Measurements from ENCODE around the gene NR2C2AP. TPM values are rescaled to one million over a fixed set of nuclear protein-coding genes. Genes with fewer than 3 reads are reported as not detected.

The NR2C2AP gene
- 3.4 and 17.8 TPM in 2 replicates for total RNA-seq (ENCODE audit: low replicate concordance)

- no peak for TF ChIP-seq CTCF (IDR thresholded peaks at IDR 0.05; ENCODE audit: insufficient read depth, low read length)
- peak; percentile 93 for DNase-seq (ENCODE audit: low read depth)
Measured at GRCh38 chr19:19203012-19203856, at the start of gene NR2C2AP. NR2C2AP (minus strand) TSS chr19:19203414; CDS start chr19:19203060, 354 bp downstream.

GRCh38 chr19:19250196-19250801 is 47.1 kb upstream of the NR2C2AP start:
- no peak for TF ChIP-seq CTCF (IDR thresholded peaks at IDR 0.05; ENCODE audit: insufficient read depth, low read length)
- no peak overlapping the region for H3K4me3 ChIP-seq (ENCODE audit: low read depth, low read length)
- DNase-seq (ENCODE audit: low read depth): no peak

More at GRCh38 chr19:19203012-19203856, at the start of gene NR2C2AP:
- peak within 1 kb of the TSS; percentile 82 for H3K4me3 ChIP-seq (ENCODE audit: low read depth, low read length)

GRCh38 chr19:19240476-19240875 is 37.3 kb upstream of the NR2C2AP start:
- H3K4me3 ChIP-seq (ENCODE audit: low read depth, low read length): no peak overlapping the region
- TF ChIP-seq CTCF (IDR thresholded peaks at IDR 0.05; ENCODE audit: insufficient read depth, low read length): no peak
- no peak for DNase-seq (ENCODE audit: low read depth)

- no peak overlapping the region for H3K4me3 ChIP-seq (ENCODE audit: low read depth, low read length)
- no peak for TF ChIP-seq CTCF (IDR thresholded peaks at IDR 0.05; ENCODE audit: insufficient read depth, low read length)
- DNase-seq (ENCODE audit: low read depth): no peak
Measured at GRCh38 chr19:19239675-19240074, 36.5 kb upstream of the NR2C2AP start.

GRCh38 chr19:19238126-19238894 is 35.1 kb upstream of the NR2C2AP start:
- H3K4me3 ChIP-seq (ENCODE audit: low read depth, low read length): no peak overlapping the region
- no peak for TF ChIP-seq CTCF (IDR thresholded peaks at IDR 0.05; ENCODE audit: insufficient read depth, low read length)

GRCh38 chr19:19236173-19236572 is 33.0 kb upstream of the NR2C2AP start:
- no peak for TF ChIP-seq CTCF (IDR thresholded peaks at IDR 0.05; ENCODE audit: insufficient read depth, low read length)
- DNase-seq (ENCODE audit: low read depth): no peak
- no peak overlapping the region for H3K4me3 ChIP-seq (ENCODE audit: low read depth, low read length)

More at GRCh38 chr19:19238126-19238894, 35.1 kb upstream of the NR2C2AP start:
- DNase-seq (ENCODE audit: low read depth): no peak

Data from fibroblast of the aortic adventitia (primary cell).